Activated CD8-positive, alpha-beta memory T cell treated with anti-CD3 and anti-CD28 coated beads for 24 hours (primary cell): ENCODE measurements around the gene MYADML2.

Experiments
- DNase-seq: peaks from one replicate; pipeline ENCODE4 v3.0.0-alpha.2; 2020

Gene MYADML2

GRCh38 chr17:81934850-81935708 lies 12.0 kb downstream of the MYADML2 start:
- DNase-seq = no peak

- no peak for DNase-seq
Measured at GRCh38 chr17:81934098-81934757, 12.8 kb downstream of the MYADML2 start.

DNA sequence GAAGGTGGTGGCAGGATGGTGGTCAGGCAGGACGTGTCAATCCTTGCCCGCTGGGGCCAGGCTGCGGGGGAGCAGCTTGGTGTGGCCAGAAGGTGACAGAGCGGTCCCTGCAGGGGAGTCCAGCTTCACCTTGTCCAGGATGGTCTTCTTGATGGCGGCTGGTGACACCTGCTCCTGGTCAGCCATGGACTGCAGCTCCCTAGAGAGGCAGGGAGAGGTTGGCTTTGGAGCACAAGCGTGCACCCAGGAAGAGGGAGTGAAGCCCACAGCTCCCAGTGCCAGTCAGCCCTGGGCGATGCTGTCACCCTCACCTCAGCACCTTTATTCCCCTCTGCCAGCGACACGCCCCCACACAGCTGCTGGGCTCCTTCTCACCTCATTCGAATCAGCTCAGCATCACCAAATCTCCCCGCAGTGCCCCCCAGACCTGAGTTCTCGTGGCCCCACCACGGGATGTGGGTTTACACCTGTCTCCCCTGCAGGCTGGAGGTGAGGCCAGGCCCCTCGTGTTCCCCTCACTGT lies 13.8 kb downstream of the MYADML2 start:
- no peak for DNase-seq

GRCh38 chr17:81932333-81932983 lies 14.6 kb downstream of the MYADML2 start:
- DNase-seq = no peak

- DNase-seq = no peak
Measured at GRCh38 chr17:81931557-81932332, 15.3 kb downstream of the MYADML2 start.

- no peak for DNase-seq
Measured at GRCh38 chr17:81931189-81931556, 15.9 kb downstream of the MYADML2 start.

DNA sequence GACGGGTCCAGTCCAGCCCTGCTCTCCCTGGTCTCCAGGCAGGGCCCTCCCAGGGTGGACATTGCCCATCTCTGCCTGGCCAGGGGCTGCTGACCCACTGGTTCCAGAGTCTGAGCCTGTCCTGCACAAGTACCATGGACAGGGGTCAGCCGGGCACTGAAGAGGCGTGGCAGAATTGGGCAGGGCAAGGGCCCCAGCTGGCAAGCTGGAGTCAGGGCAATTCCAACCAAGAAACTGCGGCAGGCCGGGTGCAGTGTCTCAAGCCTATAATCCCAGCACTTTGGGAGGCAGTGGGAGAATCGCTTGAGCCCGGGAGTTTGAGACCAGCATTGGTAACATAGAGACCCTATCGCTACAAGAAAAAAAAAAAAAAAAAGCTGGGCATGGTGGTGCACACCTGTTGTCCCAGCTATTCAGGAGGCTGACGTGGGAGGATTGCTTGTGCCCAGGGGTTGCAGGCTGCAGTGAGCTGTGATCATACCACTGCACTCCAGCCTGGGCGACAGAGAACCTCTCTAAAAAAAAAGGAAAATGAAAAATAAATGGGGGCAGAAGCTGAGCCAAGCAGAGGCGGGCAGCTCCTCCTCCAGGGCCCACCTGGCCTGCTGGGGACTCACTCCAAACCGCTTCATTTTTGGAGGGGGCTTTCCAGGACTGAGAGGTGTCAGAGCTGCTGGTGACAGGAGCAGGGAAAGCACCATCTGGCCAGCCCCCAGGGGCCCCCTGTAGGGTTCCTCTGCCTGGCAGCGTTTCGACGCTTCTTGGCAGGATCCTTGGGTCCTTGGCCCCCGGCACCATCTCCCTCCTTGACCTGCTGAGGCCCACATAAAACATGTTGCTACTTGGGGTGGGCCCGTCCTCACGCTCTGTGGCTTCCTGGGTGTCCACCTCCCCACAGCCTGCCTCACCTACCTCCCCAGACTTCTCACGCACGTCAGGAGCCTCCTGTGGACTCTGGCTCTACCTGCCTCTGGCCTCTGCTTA lies 16.6 kb downstream of the MYADML2 start:
- no peak for DNase-seq

- DNase-seq = no peak
Measured at GRCh38 chr17:81929253-81930141, 17.5 kb downstream of the MYADML2 start.

DNA sequence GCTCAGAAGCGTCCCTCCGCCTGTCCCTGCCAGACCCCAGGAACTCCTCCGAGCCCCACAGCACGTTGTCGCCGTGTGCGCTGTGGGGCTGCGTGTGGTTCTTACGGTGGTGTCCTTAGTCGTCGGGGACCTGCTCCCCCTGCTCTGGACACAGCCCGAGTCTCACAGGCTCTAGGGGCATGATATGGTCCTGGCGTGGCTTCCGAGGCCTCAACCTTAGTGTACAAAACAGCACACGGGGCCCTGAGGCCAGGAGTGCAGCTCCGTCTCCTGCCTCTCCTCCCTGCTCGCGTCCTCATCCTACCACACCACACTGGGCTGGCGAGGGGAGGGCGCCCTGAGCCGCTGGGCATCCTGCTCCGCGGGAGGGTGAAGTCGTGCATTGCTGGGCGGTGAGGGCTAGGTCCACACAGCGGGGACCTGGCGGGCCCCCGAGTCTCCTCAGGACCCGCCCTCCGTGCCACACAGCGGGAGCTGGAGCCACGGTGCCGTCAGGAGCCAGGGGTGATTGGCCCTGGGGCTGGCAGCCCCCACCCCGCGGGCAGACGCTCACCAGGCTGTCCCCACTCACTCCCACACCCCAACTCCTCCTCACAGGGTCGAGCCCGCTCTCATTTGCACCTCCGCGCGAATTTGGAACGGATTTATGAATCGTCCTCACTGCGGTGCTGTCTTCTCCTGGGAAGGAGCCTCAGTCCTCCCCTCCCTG lies 18.3 kb downstream of the MYADML2 start:
- DNase-seq = peak; percentile 70

GRCh38 chr17:81927653-81928543 lies 19.1 kb downstream of the MYADML2 start, which contains the start of gene MAFG:
MAFG (minus strand) TSS chr17:81927735; CDS start chr17:81923185, 4,550 bp downstream.
- DNase-seq = peak; percentile 96

GRCh38 chr17:81927152-81927652 lies 19.8 kb downstream of the MYADML2 start:
- DNase-seq = no peak

DNA sequence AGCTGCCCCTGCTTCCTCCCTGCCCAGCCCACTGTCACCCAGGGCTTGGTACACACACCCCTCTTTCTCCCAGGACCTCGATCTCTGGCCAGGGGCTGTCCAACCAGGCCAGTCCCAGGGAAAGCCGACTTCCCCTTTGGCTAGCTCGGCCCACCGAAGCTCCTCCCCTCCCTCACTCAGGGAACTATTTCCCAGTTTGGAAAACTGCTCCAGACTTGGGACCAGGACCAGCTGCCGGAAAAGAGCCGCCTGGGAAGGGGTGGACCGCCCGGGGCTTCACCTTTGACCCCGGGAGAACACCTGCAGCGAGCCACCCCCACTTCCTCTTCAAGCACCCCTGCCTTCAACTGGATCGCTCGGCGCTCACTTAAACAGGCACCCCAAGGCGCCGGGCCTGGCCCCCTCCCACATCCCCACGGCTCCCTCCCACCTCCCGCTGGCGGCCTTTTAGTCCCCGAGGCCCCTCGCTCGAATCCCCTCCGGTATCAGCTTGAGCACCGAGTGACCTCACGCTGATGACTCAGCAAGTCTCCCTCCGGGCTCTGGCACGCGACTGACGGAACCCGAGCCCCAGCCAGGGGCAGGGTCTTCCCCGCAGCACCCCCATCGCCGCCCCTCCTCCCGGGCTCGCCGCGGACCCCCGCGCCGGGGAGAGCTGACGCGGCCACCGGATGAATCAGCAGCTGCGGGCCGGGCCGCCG lies 20.4 kb downstream of the MYADML2 start:
- peak; percentile 87 for DNase-seq

DNA sequence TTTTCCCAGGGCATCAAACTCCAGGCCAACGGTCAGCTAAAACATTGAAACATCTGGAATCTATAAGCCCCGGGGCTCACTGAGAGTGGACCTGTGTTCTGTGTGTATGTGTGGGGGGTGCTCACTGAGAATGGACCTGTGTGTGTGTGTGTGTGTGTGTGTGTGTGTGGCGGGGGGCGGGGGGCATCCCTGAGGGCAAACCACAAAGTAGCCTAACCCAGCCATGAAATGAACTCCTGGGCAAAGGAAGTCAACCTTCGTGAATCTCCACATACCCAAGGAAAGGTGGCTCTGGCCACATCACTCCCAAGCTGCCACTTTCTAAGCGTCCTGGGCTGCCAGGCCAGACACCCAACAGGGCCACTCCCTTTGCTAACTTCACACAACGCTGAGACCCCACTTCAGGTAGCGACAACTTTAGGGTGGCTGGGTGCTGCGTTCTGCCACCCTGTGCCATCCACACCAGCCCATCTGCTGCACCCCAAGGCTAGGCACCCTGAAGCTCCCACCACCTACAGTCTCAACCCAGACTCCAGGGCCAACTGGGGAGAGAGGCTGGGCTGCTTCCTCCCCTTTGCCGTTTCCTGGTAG lies 21.1 kb downstream of the MYADML2 start:
- DNase-seq = no peak

GRCh38 chr17:81924557-81925532 lies 22.2 kb downstream of the MYADML2 start:
- DNase-seq = no peak

DNA sequence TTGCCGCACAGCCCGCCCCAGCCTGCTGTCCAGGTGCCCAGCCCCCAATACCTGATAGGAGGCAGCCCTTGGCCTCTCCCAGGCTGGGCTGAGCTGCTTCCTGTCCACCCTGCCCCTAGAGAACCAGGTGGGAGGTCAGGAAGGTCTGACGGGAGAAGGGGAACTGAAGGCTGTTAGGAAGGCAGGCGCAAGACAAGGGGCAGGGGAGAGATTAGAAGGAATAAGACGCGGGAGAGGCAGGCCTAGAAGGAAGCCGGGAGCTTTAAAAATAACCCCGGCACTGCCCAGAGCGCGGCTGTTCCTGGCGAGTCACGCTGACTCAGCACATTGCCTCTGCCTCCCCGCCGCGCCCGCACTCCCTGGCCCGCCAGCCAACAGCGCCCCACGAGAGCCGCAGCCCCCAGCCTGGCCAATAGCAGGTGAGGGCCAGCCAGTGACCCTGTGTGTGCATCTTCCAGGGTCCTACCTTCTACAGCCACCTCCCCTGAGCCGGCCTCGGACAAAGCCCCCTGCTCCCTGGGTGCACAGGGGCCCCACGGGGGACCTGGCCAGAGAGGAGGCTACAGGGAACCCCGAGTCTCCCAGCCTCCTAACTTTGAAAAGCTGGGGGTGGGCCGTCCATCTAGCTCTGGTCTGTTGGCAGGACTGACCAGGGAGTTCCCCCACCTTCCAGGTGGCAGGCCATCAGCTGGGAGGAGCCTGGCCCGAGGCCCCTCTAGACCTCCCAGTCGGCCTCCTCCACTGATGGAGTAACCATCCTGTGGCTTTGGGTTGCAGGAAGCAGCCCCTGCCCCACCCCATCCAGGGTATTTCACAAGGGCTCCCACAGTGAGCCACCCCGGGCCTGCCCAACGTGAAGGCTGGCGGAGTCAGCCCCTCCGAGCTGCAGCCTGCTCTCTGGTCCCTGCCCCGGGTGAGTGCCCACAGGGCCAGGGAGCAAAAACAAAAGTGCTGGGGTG lies 23.5 kb downstream of the MYADML2 start:
- DNase-seq = no peak
